OCI-LY3 (cell line): ENCODE data around the gene QSER1.

ENCODE experiments used
- EZH2phosphoT487 ChIP-seq: fragments of 200-600 bp; shearing (Covaris generic); IDR thresholded peaks from 2 replicates; pipeline ENCODE4 v1.6.1; 2018; ENCODE audit warnings: antibody characterized with exemption, mixed run types, low read depth
- TF ChIP-seq, protein P1 (sequence below): fragments of 200-600, 300-600 bp; sonication (generic); IDR thresholded peaks from 2 replicates; pipeline ENCODE4 v1.5.1; 2014; ENCODE audit warnings: antibody characterized with exemption, low read length, low read depth

DNA sequence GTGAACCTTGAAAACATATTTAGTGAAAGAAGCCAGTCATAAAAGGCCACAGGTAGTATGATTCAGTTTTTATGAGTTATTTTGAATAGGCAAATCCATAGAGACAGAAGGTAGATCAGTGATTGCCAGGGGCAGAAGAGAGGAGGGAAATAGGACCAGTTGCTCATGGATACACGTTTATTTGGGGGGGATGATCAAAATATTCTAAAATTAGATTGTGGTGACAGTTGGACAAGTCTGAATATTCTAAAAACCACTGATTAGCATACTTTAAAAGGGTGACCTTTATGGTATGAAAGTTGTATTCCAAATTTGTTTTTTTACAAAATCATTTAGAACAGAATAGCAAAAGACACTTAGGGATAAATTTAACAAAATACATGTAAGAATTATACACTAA, 28.6 kb downstream of the QSER1 start:
- TF ChIP-seq, protein P1, sequence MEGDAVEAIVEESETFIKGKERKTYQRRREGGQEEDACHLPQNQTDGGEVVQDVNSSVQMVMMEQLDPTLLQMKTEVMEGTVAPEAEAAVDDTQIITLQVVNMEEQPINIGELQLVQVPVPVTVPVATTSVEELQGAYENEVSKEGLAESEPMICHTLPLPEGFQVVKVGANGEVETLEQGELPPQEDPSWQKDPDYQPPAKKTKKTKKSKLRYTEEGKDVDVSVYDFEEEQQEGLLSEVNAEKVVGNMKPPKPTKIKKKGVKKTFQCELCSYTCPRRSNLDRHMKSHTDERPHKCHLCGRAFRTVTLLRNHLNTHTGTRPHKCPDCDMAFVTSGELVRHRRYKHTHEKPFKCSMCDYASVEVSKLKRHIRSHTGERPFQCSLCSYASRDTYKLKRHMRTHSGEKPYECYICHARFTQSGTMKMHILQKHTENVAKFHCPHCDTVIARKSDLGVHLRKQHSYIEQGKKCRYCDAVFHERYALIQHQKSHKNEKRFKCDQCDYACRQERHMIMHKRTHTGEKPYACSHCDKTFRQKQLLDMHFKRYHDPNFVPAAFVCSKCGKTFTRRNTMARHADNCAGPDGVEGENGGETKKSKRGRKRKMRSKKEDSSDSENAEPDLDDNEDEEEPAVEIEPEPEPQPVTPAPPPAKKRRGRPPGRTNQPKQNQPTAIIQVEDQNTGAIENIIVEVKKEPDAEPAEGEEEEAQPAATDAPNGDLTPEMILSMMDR, result no peak
- TF ChIP-seq EZH2phosphoT487, result no peak
